T-helper 1 cell treated with Interleukin-12 subunit alpha and Interleukin-12 subunit beta and Interleukin-4 antibody, amounts not matched to agents 30 ng/mL and 1 ng/mL, for 36 hours (primary cell): ENCODE data around the gene NUTM2E. TPM values are rescaled to one million over a fixed set of nuclear protein-coding genes. Genes with fewer than 3 reads are reported as not detected.
"Not testable (repeated sequence)": the region's sequence is repeated elsewhere in the genome, so short reads cannot be mapped to it uniquely, and the experiment has no call there.

Experiments used
- intact Hi-C: fragments of 100-400 bp; cut with micrococcal nuclease; formaldehyde crosslinking; loops from one replicate; pipeline ENCODE4 v1.15.1; 2024
- total RNA-seq: library from RNA; stranded (reverse); gene quantifications from 2 replicates; pipeline ENCODE4 v1.2.3, GENCODE V29; 2022

NUTM2E gene
- total RNA-seq, 1 donor from 2014 or later = not detected

DNA sequence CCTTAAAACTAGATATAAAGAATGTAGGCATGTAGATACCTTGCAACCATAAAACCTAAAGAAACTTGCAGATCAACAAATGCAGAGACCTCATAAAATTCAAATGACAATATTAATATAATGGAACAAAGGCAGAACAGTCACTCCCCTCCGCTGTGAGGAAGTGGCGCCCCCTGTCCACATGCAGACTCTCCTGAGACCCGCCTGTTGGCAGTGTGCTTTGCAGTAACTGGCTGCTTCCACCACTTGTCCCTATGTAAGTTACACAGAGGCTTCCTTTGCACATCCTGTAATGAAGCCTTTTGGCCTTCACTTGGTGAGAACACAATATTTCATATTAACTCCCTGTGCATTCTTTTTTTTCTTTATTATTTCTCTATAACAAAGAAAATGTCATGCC, 36.3 kb downstream of the NUTM2E start:
- intact Hi-C loops = not testable (repeated sequence)

DNA sequence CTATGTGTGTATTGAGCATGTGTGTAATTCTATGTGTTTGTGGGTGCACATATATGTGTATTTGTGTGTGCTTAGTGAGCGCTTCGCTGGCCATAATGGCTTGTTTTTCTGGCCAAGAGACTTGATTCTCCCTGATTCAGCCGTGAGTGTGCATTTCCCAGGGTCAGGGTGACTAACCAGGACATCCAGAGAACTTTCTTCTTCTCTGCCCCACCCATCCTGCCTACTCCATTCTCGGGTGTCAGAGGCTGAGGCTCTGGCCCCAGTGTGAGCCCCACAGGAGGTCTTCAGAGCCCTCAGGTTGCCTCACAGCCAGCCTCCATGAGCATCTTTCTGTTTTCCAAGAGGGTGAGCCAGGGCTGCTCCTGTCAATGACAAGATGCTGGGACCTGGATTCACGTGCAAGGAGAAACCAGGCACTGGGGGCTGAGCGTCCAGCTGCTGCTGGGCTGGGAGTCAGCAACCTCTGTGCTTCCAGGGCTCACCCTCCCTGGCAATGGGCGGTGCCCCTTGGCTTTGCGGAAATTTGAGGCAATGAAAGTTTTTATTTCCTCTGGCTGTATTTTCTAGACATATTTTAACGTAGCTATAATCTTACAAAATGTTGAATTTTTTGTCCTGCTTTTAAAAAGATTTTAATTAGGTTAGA, 40.5 kb downstream of the NUTM2E start:
- intact Hi-C loops = not testable (repeated sequence)

DNA sequence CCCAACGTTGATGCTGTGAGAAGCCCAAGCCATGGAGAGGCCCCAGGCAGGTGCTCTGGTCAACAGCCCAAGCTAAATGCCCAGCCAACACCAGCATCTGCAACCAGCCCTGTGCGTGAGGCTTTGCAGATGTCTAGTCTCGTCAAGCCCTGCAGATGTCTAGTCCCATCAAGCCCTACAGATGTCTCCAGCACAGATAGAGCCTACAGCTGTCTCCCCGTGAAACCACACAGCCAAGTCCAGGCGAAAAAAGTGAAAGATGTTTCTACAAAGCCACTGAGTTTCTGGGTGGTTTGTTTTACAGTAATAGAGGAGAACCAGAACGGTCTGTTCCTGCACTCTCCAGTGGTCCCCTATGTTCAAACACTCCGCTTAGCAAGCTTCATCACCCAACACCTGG, 41.5 kb downstream of the NUTM2E start:
- intact Hi-C loops = not testable (repeated sequence)

DNA sequence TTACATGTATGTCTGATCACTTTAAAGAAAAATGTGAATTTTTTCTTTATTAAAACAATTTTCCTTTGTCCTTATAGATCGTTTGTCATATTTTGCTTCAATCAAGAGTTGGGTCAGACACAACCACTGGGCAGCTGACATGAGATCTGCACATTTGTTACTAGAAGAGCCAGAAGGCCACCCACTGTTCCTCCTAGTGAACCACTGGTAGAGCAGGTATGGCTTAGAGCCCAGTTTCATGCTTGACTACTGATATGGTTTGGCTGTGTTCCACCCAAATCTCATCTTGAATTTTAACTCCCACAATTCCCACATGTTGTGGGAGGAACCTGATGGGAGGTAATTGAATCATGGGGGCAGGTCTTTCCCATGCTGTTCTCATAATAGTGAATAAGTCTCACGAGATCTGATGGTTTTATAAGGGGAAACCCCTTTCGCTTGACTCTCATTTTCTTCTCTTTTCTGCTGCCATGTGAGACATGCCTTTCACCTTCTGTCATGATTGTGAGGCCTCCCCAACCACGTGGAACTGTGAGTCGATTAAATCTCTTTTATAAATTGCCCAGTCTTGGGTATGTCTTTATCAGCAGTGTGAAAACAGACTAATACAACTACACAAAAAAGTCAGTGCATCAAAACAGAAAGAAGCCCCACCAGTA, 43.0 kb downstream of the NUTM2E start:
- intact Hi-C loops = not testable (repeated sequence)

DNA sequence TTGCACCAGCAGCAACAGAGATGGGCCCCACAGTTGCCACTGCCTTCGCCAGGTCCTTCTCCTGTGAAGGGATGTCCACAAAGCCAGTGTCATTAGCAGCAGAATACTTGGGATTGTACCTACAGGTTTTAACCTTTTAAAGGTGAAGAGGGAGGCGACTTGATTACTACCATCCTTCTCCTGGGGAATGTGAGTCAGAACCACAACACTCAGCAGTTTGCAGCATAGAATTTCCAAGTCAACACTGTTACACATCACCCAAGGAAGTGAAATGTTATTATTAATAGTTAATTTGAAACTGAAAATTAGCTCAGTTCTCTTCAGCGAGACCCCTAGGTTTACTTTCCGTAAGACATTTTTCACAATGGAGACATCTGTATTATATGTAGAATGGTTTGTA, 45.2 kb downstream of the NUTM2E start:
- intact Hi-C loops = not testable (repeated sequence)

Other genes starting within 250 kb of the NUTM2E start
- gene SFTPA1, start 215.8 kb upstream of the NUTM2E start, total RNA-seq = not detected in 2 replicates
- gene NUTM2B, start 123.5 kb upstream of the NUTM2E start, total RNA-seq = 2.1 and 2.2 TPM in 2 replicates
- gene SFTPD, start 122.4 kb downstream of the NUTM2E start, total RNA-seq = not detected in 2 replicates